Suppressor macrophage treated with lipopolysaccharide for 4 hours (primary cell): Measurements from ENCODE around the gene SMPD3.

Source experiments
- DNase-seq: peaks from one replicate; pipeline ENCODE4 v3.0.0-alpha.2; 2020

Gene SMPD3

GRCh38 chr16:68401871-68402747, 46.2 kb downstream of the SMPD3 start:
- peak; percentile 59 for DNase-seq

GRCh38 chr16:68400924-68401460, 47.3 kb downstream of the SMPD3 start:
- no peak for DNase-seq

- DNase-seq: no peak
Measured at GRCh38 chr16:68400083-68400923, 48.0 kb downstream of the SMPD3 start.

GRCh38 chr16:68399456-68399855, 48.9 kb downstream of the SMPD3 start:
- DNase-seq: no peak

GRCh38 chr16:68397710-68398201, 50.6 kb downstream of the SMPD3 start:
- no peak for DNase-seq

- peak; percentile 45 for DNase-seq
Measured at GRCh38 chr16:68396481-68396880, 51.8 kb downstream of the SMPD3 start.

- DNase-seq: no peak
Measured at GRCh38 chr16:68395815-68396214, 52.5 kb downstream of the SMPD3 start.

- no peak for DNase-seq
Measured at GRCh38 chr16:68395167-68395786, 53.0 kb downstream of the SMPD3 start.

- no peak for DNase-seq
Measured at GRCh38 chr16:68393333-68393732, 55.0 kb downstream of the SMPD3 start.

- DNase-seq: no peak
Measured at GRCh38 chr16:68389750-68390371, 58.4 kb downstream of the SMPD3 start.

- DNase-seq: no peak
Measured at GRCh38 chr16:68389006-68389405, 59.3 kb downstream of the SMPD3 start.

- no peak for DNase-seq
Measured at GRCh38 chr16:68388124-68388523, 60.2 kb downstream of the SMPD3 start.

- DNase-seq: no peak
Measured at GRCh38 chr16:68387301-68387700, 61.0 kb downstream of the SMPD3 start.

GRCh38 chr16:68386628-68387027, 61.7 kb downstream of the SMPD3 start:
- DNase-seq: no peak

GRCh38 chr16:68385371-68385770, 62.9 kb downstream of the SMPD3 start:
- DNase-seq: no peak

- no peak for DNase-seq
Measured at GRCh38 chr16:68384288-68385161, 63.8 kb downstream of the SMPD3 start.

GRCh38 chr16:68383858-68384257, 64.5 kb downstream of the SMPD3 start:
- DNase-seq: no peak

- DNase-seq: no peak
Measured at GRCh38 chr16:68382296-68382718, 66.0 kb downstream of the SMPD3 start.

GRCh38 chr16:68381363-68381724, 67.0 kb downstream of the SMPD3 start:
- no peak for DNase-seq

GRCh38 chr16:68380676-68381362, 67.5 kb downstream of the SMPD3 start:
- no peak for DNase-seq

- DNase-seq: no peak
Measured at GRCh38 chr16:68380348-68380670, 68.0 kb downstream of the SMPD3 start.
